ENCODE data around the gene WBP11.

DNA sequence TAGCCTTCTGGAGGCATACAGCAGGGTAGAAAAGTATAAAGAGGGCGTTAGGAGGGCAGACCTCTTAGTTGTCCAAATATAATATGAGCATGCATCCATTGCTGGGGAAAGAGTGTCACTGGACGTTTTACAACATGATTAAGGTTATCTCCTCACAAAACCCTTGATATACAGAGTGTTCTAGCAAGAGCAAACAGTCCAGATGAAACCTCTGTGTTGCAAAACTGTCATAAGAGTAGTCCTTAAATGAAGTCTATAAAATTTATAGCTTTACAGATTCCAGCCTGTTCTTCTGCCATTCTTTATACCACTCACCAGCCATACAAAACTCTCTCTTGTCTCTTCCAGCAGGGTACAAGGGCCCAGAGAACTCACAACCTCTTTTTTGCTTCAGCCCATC lies 21.7 kb downstream of the WBP11 start:
- TF ChIP-seq CTCF (IDR thresholded peaks at IDR 0.05; ENCODE audit: insufficient read depth, low read length, poor library complexity, severe bottlenecking), result no peak
- TF ChIP-seq EZH2phosphoT487 (conservative IDR thresholded peaks at IDR 0.05; ENCODE audit: low read length), result no peak
